Naive thymus-derived CD8-positive, alpha-beta T cell (primary cell): ENCODE measurements around the gene AP2A1. TPM values are rescaled to one million over a fixed set of nuclear protein-coding genes. Genes with fewer than 3 reads are reported as not detected.

ENCODE experiments used
- ATAC-seq, 2 donors: fragments of 150-1000 bp; cut with Tn5 transposase in 1 of 2; sonication (Bioruptor Pico), chemical (Tn5 transposase) in 1 of 2; 1 replicate in 1 of 2; 2 replicates in 1 of 2; pipeline ENCODE4 v1.10.0; 2021; ENCODE audit warnings: mild to moderate bottlenecking in 2 of 2, moderate library complexity in 2 of 2
- POLR2A ChIA-PET: fragments of 350-600 bp; sonication (Branson Sonifier 250); formaldehyde crosslinking; loops from one replicate; lab custom pipeline; 2021; ENCODE audit warnings: antibody characterized with exemption; lab: Charles Lee
- DNase-seq, 10 donors: peaks; one replicate each; pipeline versions ENCODE4 v3.0.0 to v3.0.0-alpha.2; 2020 to 2022
- H3K27ac Mint-ChIP-seq, 10 donors: one replicate each; pipeline ENCODE4 v1.8.0; 2020 to 2022; ENCODE audit warnings: mild to moderate bottlenecking in 10 of 10, mixed read lengths in 10 of 10, moderate library complexity in 4 of 10, inconsistent platforms in 1 of 10
- H3K27me3 Mint-ChIP-seq, 5 donors: one replicate each; pipeline ENCODE4 v1.8.0; 2021 to 2022; ENCODE audit warnings: mixed read lengths in 5 of 5
- H3K36me3 Mint-ChIP-seq, 3 donors: one replicate each; pipeline ENCODE4 v1.8.0; 2020 to 2022; ENCODE audit warnings: mixed read lengths in 3 of 3, mild to moderate bottlenecking in 2 of 3, inconsistent platforms in 1 of 3
- H3K4me1 Mint-ChIP-seq, 4 donors: one replicate each; pipeline ENCODE4 v1.8.0; 2021 to 2022; ENCODE audit warnings: mixed read lengths in 4 of 4
- H3K4me3 Mint-ChIP-seq, 10 donors: one replicate each; pipeline ENCODE4 v1.8.0; 2020 to 2022; ENCODE audit warnings: mild to moderate bottlenecking in 10 of 10, mixed read lengths in 10 of 10, moderate library complexity in 6 of 10, inconsistent platforms in 1 of 10
- H3K9me3 Mint-ChIP-seq, 9 donors: one replicate each; pipeline ENCODE4 v1.8.0; 2020 to 2022; ENCODE audit warnings: mixed read lengths in 9 of 9, mild to moderate bottlenecking in 3 of 9, inconsistent platforms in 1 of 9, moderate library complexity in 1 of 9
- polyA plus RNA-seq, 3 donors: library from polyadenylated mRNA; unstranded; fragments of 300-500 nt; fragmentation: Illumina TruSeq; gene quantifications; one replicate each; pipeline ENCODE4 v1.2.3, GENCODE V29; 2021
- total RNA-seq, 8 experiments: library from RNA in 2 of 8; stranded (reverse) in 2 of 8; gene quantifications; one replicate each; pipeline ENCODE4 v1.2.3 and lab custom pipeline; 2021 to 2026

Gene AP2A1
- total and polyA plus RNA-seq, 5 experiments from 2014 or later: 4.5 to 57.8 (median 6.5) TPM

- Mint-ChIP-seq H3K4me1 (peaks cover 18 to 27% (median 23%) of the 10 kb centered on the region in 4 donors), H3K4me3 (peak overlapping the region in 1 of 10 donors; percentile 73), H3K27me3 (no peaks in the 10 kb centered on the region), H3K36me3 (peaks cover 7 to 47% (median 11%) of the 10 kb centered on the region in 3 donors), H3K27ac (peak overlapping the region in 4 of 10 donors; percentile 29 to 81 (median 43)), H3K9me3 (no peaks in the 10 kb centered on the region)
- POLR2A ChIA-PET: no interaction called here
- ATAC-seq (no peak), DNase-seq (no peak)
These were observed 14.6 kb downstream of the AP2A1 start for GRCh38 chr19:49781394-49781793.

- ATAC-seq (no peak), DNase-seq (no peak)
- peaks cover 7 to 53% (median 11%) of the 10 kb centered on the region in 3 donors for H3K36me3 Mint-ChIP-seq
- H3K9me3 Mint-ChIP-seq: no peaks in the 10 kb centered on the region
- POLR2A ChIA-PET: no interaction called here
- no peaks in the 10 kb centered on the region for H3K27me3 Mint-ChIP-seq
- peak overlapping the region in 2 of 10 donors; percentile 18 to 48 for H3K27ac Mint-ChIP-seq
- no peak overlapping the region for H3K4me3 Mint-ChIP-seq
- peaks cover 17 to 27% (median 20%) of the 10 kb centered on the region in 4 donors for H3K4me1 Mint-ChIP-seq
These were observed 15.7 kb downstream of the AP2A1 start for GRCh38 chr19:49782515-49782914.

- H3K36me3 Mint-ChIP-seq: peaks cover 7 to 70% (median 10%) of the 10 kb centered on the region in 3 donors
- no peaks in the 10 kb centered on the region for H3K27me3 Mint-ChIP-seq
- H3K9me3 Mint-ChIP-seq: no peaks in the 10 kb centered on the region
- no peak overlapping the region for H3K4me3 Mint-ChIP-seq
- ATAC-seq: no peak
- DNase-seq: no peak
- H3K27ac Mint-ChIP-seq: peak overlapping the region in 2 of 10 donors; percentile 61 to 73
- peaks cover 0 to 18% (median 8%) of the 10 kb centered on the region in 4 donors for H3K4me1 Mint-ChIP-seq
- POLR2A ChIA-PET: interaction anchor here (0.6 kb wide), 1 partner anchor 21 kb away, joined by 4 read pairs; no protein-coding TSS in a partner anchor
These were observed 19.6 kb downstream of the AP2A1 start for GRCh38 chr19:49786376-49786820.

GRCh38 chr19:49787746-49788145 is 20.9 kb downstream of the AP2A1 start:
- H3K4me3 Mint-ChIP-seq: no peak overlapping the region
- no peaks in the 10 kb centered on the region for H3K27me3 Mint-ChIP-seq
- H3K4me1 Mint-ChIP-seq: peaks cover 0 to 18% (median 7%) of the 10 kb centered on the region in 4 donors
- peaks cover 7 to 74% (median 10%) of the 10 kb centered on the region in 3 donors for H3K36me3 Mint-ChIP-seq
- POLR2A ChIA-PET: no interaction called here
- ATAC-seq: no peak
- no peak for DNase-seq
- H3K27ac Mint-ChIP-seq: no peak overlapping the region
- H3K9me3 Mint-ChIP-seq: no peaks in the 10 kb centered on the region

- POLR2A ChIA-PET: no interaction called here
- H3K27ac Mint-ChIP-seq: no peak overlapping the region
These were observed 22.1 kb downstream of the AP2A1 start for GRCh38 chr19:49788857-49789256.

GRCh38 chr19:49790866-49791265 is 24.1 kb downstream of the AP2A1 start:
- ATAC-seq (no peak), DNase-seq (no peak)
- Mint-ChIP-seq H3K9me3 (no peaks in the 10 kb centered on the region), H3K4me3 (no peak overlapping the region), H3K27ac (no peak overlapping the region), H3K27me3 (no peaks in the 10 kb centered on the region), H3K4me1 (peaks cover 0 to 12% (median 7%) of the 10 kb centered on the region in 4 donors), H3K36me3 (peaks cover 0 to 74% (median 7%) of the 10 kb centered on the region in 3 donors)
- POLR2A ChIA-PET: no interaction called here

More at GRCh38 chr19:49788857-49789256, 22.1 kb downstream of the AP2A1 start:
- H3K4me3 Mint-ChIP-seq: no peak overlapping the region
- no peaks in the 10 kb centered on the region for H3K9me3 Mint-ChIP-seq
- no peak for ATAC-seq
- H3K27me3 Mint-ChIP-seq: no peaks in the 10 kb centered on the region
- peaks cover 5 to 71% (median 7%) of the 10 kb centered on the region in 3 donors for H3K36me3 Mint-ChIP-seq
- no peak for DNase-seq
- H3K4me1 Mint-ChIP-seq: peaks cover 0 to 18% (median 7%) of the 10 kb centered on the region in 4 donors

GRCh38 chr19:49791776-49792445 is 25.1 kb downstream of the AP2A1 start:
- POLR2A ChIA-PET: no interaction called here
- Mint-ChIP-seq H3K27ac (peak overlapping the region in 1 of 10 donors; percentile 17), H3K4me3 (no peak overlapping the region), H3K36me3 (peaks cover 0 to 76% (median 7%) of the 10 kb centered on the region in 3 donors), H3K27me3 (no peaks in the 10 kb centered on the region), H3K9me3 (no peaks in the 10 kb centered on the region), H3K4me1 (peaks cover 0 to 9% (median 7%) of the 10 kb centered on the region in 4 donors)
- ATAC-seq (no peak), DNase-seq (no peak)

GRCh38 chr19:49792829-49793560 is 26.2 kb downstream of the AP2A1 start:
- ATAC-seq (no peak), DNase-seq (no peak)
- H3K9me3 Mint-ChIP-seq: no peaks in the 10 kb centered on the region
- H3K27ac Mint-ChIP-seq: no peak overlapping the region
- H3K4me1 Mint-ChIP-seq: peaks cover 0 to 9% (median 5%) of the 10 kb centered on the region in 4 donors
- no peaks in the 10 kb centered on the region for H3K27me3 Mint-ChIP-seq
- H3K36me3 Mint-ChIP-seq: peaks cover 0 to 76% (median 9%) of the 10 kb centered on the region in 3 donors
- H3K4me3 Mint-ChIP-seq: no peak overlapping the region
- POLR2A ChIA-PET: no interaction called here

- H3K27ac Mint-ChIP-seq: peak overlapping the region in 1 of 10 donors; percentile 11
- no peaks in the 10 kb centered on the region for H3K27me3 Mint-ChIP-seq
- POLR2A ChIA-PET: interaction anchor here (0.7 kb wide), 1 partner anchor 174 kb away, joined by 3 read pairs; no protein-coding TSS in a partner anchor
- no peak for DNase-seq
- H3K4me3 Mint-ChIP-seq: no peak overlapping the region
- ATAC-seq: no peak
- peaks cover 0 to 76% (median 9%) of the 10 kb centered on the region in 3 donors for H3K36me3 Mint-ChIP-seq
- H3K4me1 Mint-ChIP-seq: peaks cover 0 to 9% (median 3%) of the 10 kb centered on the region in 4 donors
- H3K9me3 Mint-ChIP-seq: no peaks in the 10 kb centered on the region
These were observed 26.7 kb downstream of the AP2A1 start for GRCh38 chr19:49793561-49793840.

- no peaks in the 10 kb centered on the region for H3K9me3 Mint-ChIP-seq
- H3K27me3 Mint-ChIP-seq: no peaks in the 10 kb centered on the region
- H3K4me1 Mint-ChIP-seq: peaks cover 0 to 1% (median 0%) of the 10 kb centered on the region in 4 donors
- no peak for DNase-seq
- POLR2A ChIA-PET: no interaction called here
- H3K4me3 Mint-ChIP-seq: no peak overlapping the region
- H3K36me3 Mint-ChIP-seq: peaks cover 0 to 81% (median 9%) of the 10 kb centered on the region in 3 donors
- ATAC-seq: no peak
- peak overlapping the region in 1 of 10 donors; percentile 14 for H3K27ac Mint-ChIP-seq
These were observed 28.8 kb downstream of the AP2A1 start for GRCh38 chr19:49795615-49796014.

- DNase-seq (no peak), ATAC-seq (no peak)
- Mint-ChIP-seq H3K4me3 (no peak overlapping the region), H3K36me3 (peaks cover 0 to 78% (median 9%) of the 10 kb centered on the region in 3 donors), H3K4me1 (no peaks in the 10 kb centered on the region), H3K27ac (no peak overlapping the region), H3K9me3 (no peaks in the 10 kb centered on the region), H3K27me3 (no peaks in the 10 kb centered on the region)
- POLR2A ChIA-PET: no interaction called here
These were observed 31.8 kb downstream of the AP2A1 start for GRCh38 chr19:49798574-49798973.

- Mint-ChIP-seq H3K27me3 (no peaks in the 10 kb centered on the region), H3K36me3 (peaks cover 0 to 76% (median 10%) of the 10 kb centered on the region in 3 donors), H3K4me1 (no peaks in the 10 kb centered on the region), H3K9me3 (no peaks in the 10 kb centered on the region), H3K4me3 (no peak overlapping the region), H3K27ac (peak overlapping the region in 1 of 10 donors; percentile 14)
- POLR2A ChIA-PET: no interaction called here
- DNase-seq (no peak), ATAC-seq (no peak)
These were observed 32.5 kb downstream of the AP2A1 start for GRCh38 chr19:49799271-49799797.
